IPS DF 4.7 (cell line): ENCODE data around the gene LRIG2.

Source experiments
- DNase-seq: peaks from one replicate; pipeline ENCODE4 v3.0.0-alpha.2; 2013; ENCODE audit warnings: low spot score; ENCODE audit errors: extremely low read depth

LRIG2 gene

GRCh38 chr1:113169591-113169990 lies 96.6 kb downstream of the LRIG2 start:
- no peak for DNase-seq

GRCh38 chr1:113170519-113170918 lies 97.5 kb downstream of the LRIG2 start:
- no peak for DNase-seq

- no peak for DNase-seq
Observed at GRCh38 chr1:113178106-113178505, 105.1 kb downstream of the LRIG2 start.

- DNase-seq = no peak
Observed at GRCh38 chr1:113178522-113178921, 105.5 kb downstream of the LRIG2 start.
